Sigmoid colon (tissue), 7 donors: ENCODE measurements around the gene NOTCH1. TPM values are rescaled to one million over a fixed set of nuclear protein-coding genes. Genes with fewer than 3 reads are reported as not detected.

ENCODE experiments used
- DNase-seq: peaks from one replicate; pipeline ENCODE4 v3.0.0-alpha.2; 2019
- H3K27ac ChIP-seq, 4 donors: fragments of 200-600 bp; sonication (generic); one replicate each; pipeline ENCODE4 v1.5.1; 2016 to 2019; ENCODE audit warnings: mild to moderate bottlenecking in 1 of 4
- H3K27me3 ChIP-seq, 3 donors: fragments of 200-600 bp; sonication (generic); one replicate each; pipeline ENCODE4 v1.5.1; 2019; ENCODE audit warnings: mild to moderate bottlenecking in 1 of 3
- H3K36me3 ChIP-seq, 4 donors: fragments of 200-600 bp; sonication (generic); one replicate each; pipeline ENCODE4 v1.5.1; 2016 to 2019
- H3K4me1 ChIP-seq, 4 donors: fragments of 200-600 bp; sonication (generic); one replicate each; pipeline ENCODE4 v1.5.1; 2017 to 2019
- H3K4me3 ChIP-seq, 4 donors: fragments of 200-600 bp; sonication (generic); one replicate each; pipeline ENCODE4 v1.5.1; 2017 to 2019; ENCODE audit warnings: mild to moderate bottlenecking in 2 of 4, moderate library complexity in 1 of 4
- H3K9me3 ChIP-seq, 4 donors: fragments of 200-600 bp in 3 of 4; sonication (generic) in 3 of 4; one replicate each; pipeline versions ENCODE4 v1.5.1 to v1.6.1; 2013 to 2019
- EP300 ChIP-seq, 4 donors: sonication (generic); formaldehyde crosslinking; IDR thresholded peaks; one replicate each; pipeline ENCODE4 v1.6.1; 2017; ENCODE audit warnings: antibody characterized with exemption in 4 of 4
- POLR2A ChIP-seq, 2 donors: fragments of 450-650 bp; IDR thresholded peaks; one replicate each; pipeline ENCODE4 v1.6.1; 2016; ENCODE audit warnings: antibody characterized with exemption in 2 of 2, mild to moderate bottlenecking in 2 of 2, moderate library complexity in 2 of 2
- POLR2AphosphoS5 ChIP-seq, 4 donors: sonication (generic); formaldehyde crosslinking; IDR thresholded peaks; one replicate each; pipeline ENCODE4 v1.6.1; 2017; ENCODE audit warnings: antibody characterized with exemption in 4 of 4
- WGBS, 2 donors: extraction: QIAGEN DNeasy Blood & Tissue Kit; methylation state at CpG; one replicate each; pipeline ENCODE4 v1.1.7; 2013; 5-methylcytosine and 5-hydroxymethylcytosine counted together
- intact Hi-C: fragments of 100-400 bp; cut with DNase I; formaldehyde crosslinking; loops from one replicate; pipeline ENCODE4 v1.15.1; 2023
- polyA plus RNA-seq, 3 donors: library from polyadenylated mRNA; stranded (reverse); fragments of 200-250 nt; gene quantifications; one replicate each; pipeline ENCODE4 v1.2.3, GENCODE V29; 2013
- total RNA-seq, 4 donors: library from RNA; depleted of rRNA; stranded (reverse); fragments of >200 nt; gene quantifications; one replicate each; pipeline ENCODE4 v1.1.0, GENCODE V29; 2016
- TF ChIP-seq, protein P1 (sequence below), 4 experiments: fragments of 450-650 bp in 3 of 4; fragments of 200-600 bp in 1 of 4; IDR thresholded peaks; one replicate each; pipeline ENCODE4 v1.5.1; 2016 to 2019; ENCODE audit warnings: antibody characterized with exemption in 4 of 4, mild to moderate bottlenecking in 3 of 4, moderate library complexity in 2 of 4
- donor health status: healthy with polysubstance abuse.
- donor health status: Bipolar disorder and iron deficiency.
- donor health status: healthy.

NOTCH1 gene
- total and polyA plus RNA-seq, 7 donors = 1.8 to 36.0 (median 30.7) TPM

DNA sequence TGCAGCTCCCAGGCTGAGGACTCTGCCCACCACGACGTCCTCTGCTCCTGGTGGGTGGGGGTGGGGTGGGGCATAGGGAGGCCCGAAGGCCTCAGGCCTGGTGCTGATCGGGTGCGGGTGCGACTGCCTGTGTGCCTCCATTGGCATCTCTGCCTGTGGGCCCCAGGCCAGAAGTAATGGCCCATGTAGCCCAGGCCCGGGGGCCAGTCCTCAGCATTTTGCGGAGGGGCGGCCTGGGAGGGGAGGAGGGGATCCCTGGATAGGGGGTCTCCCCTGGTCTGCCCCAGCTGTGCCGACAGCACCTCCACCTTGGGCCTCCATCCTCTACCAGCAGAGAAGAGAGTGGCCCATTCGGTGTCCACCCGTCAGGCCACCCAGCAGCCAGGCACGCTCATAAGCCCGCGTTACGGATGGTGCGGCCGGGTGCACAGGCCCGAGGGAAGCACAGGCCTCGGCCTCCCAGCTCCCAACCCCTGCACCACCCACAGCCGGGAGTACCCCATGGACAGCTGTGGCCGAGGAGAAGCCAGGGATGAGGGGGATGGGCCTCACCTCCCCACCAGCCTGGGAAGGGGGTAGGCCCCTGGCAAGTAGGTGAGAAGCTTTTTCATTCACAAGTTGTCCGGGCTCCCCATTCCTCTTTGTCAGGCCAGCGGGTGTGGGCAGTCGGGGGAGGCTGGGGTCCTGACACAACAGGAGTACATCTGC lies 1.8 kb upstream of the NOTCH1 start:
- WGBS, 2 donors = 68 to 78% methylated on average over 25 of the region's 25 CpGs
- Histone ChIP-seq H3K4me3 (peak overlapping the region; percentile 28 to 93 (median 62)), H3K4me1 (peaks cover 0 to 86% (median 78%) of the 10 kb centered on the region in 4 donors), H3K27ac (peak overlapping the region; percentile 97 to 100 (median 100)), H3K36me3 (peaks cover 0 to 4% (median 2%) of the 10 kb centered on the region in 4 donors), H3K27me3 (no peaks in the 10 kb centered on the region), H3K9me3 (no peaks in the 10 kb centered on the region)
- intact Hi-C loops = loop anchor here (5.0 kb wide), 1 partner anchor 455 kb away; no protein-coding TSS in a partner anchor
- DNase-seq = no peak
- TF ChIP-seq, protein P1, sequence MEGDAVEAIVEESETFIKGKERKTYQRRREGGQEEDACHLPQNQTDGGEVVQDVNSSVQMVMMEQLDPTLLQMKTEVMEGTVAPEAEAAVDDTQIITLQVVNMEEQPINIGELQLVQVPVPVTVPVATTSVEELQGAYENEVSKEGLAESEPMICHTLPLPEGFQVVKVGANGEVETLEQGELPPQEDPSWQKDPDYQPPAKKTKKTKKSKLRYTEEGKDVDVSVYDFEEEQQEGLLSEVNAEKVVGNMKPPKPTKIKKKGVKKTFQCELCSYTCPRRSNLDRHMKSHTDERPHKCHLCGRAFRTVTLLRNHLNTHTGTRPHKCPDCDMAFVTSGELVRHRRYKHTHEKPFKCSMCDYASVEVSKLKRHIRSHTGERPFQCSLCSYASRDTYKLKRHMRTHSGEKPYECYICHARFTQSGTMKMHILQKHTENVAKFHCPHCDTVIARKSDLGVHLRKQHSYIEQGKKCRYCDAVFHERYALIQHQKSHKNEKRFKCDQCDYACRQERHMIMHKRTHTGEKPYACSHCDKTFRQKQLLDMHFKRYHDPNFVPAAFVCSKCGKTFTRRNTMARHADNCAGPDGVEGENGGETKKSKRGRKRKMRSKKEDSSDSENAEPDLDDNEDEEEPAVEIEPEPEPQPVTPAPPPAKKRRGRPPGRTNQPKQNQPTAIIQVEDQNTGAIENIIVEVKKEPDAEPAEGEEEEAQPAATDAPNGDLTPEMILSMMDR (IDR thresholded peaks at IDR 0.05) = no peak
- peak in 2 of 4 donors; percentile 74 to 89 for TF ChIP-seq POLR2AphosphoS5 (IDR thresholded peaks at IDR 0.05)
- TF ChIP-seq EP300 (IDR thresholded peaks at IDR 0.05) = no peak
- peak; percentile 56 to 66 for TF ChIP-seq POLR2A (IDR thresholded peaks at IDR 0.05)

DNA sequence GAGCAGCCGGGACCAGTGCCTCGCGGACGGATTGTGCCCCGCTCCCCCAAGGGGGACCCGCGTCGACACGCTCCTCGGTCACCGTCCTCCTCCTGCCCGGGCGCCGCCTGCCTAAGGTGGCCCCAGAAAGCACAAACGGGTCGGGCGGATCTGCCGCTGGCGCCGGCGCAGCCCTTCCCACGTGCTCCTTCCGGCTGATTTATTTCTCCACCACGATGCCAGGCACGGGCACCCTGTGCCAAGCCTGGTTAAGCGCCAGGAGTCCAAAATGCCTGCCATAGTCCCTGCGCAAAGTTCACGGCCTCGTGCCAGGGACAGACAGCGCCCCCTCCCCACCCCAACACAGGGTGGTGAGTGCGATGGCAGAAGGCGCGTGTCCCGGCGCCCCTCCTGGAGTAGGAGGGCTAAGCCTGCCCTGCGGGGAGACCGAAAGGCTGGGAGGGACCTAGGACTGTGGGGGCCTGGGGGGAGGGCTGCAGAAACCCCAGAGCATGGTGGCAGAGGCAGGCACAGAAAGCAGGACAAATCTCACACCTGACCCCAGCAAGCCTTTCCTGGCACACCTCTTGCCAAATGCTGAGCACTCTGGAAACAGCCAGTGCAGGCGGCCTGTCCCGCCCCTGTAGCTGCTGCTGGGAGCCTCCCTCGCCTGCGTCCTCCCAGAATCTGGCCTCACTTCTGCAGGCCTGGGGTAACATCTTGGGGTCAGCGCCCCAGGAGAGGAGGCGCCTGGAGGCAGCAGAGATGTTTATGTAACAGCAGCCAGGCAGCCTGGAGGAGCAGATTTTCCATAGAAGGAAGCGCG lies 1.1 kb upstream of the NOTCH1 start:
- intact Hi-C loops = loop anchor here (5.0 kb wide), 1 partner anchor 455 kb away; no protein-coding TSS in a partner anchor
- 3 to 12% methylated on average over 45 of the region's 45 CpGs for WGBS, 2 donors

DNA sequence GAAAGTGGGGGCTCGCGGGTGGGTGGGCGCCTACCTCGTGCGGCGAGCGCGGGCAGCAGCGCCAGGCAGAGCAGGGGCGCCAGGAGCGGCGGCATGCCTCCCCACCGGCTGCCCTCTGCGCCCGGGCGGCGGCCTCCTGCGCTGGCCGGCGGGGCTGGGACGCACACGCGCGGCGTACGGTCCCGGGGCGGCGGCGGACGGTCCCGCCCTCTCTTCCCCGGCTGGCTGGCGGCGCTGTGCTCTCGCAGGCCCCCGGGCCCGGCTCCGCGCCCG lies 220 bp downstream of the NOTCH1 start:
- no peak for TF ChIP-seq EP300 (IDR thresholded peaks at IDR 0.05)
- TF ChIP-seq, protein P1 (IDR thresholded peaks at IDR 0.05) = no peak
- no peak for TF ChIP-seq POLR2A (IDR thresholded peaks at IDR 0.05)
- no peak for TF ChIP-seq POLR2AphosphoS5 (IDR thresholded peaks at IDR 0.05)
- WGBS, 2 donors = 1% methylated on average over 41 of the region's 41 CpGs
- Histone ChIP-seq H3K4me3 (peak overlapping the region; percentile 82 to 98 (median 90)), H3K27me3 (no peaks in the 10 kb centered on the region), H3K36me3 (peaks cover 0 to 17% (median 2%) of the 10 kb centered on the region in 4 donors), H3K27ac (peak overlapping the region; percentile 95 to 100 (median 96)), H3K4me1 (peaks cover 0 to 86% (median 78%) of the 10 kb centered on the region in 4 donors), H3K9me3 (no peaks in the 10 kb centered on the region)
- no peak for DNase-seq
- intact Hi-C loops = loop anchor here (5.0 kb wide), 1 partner anchor 453 kb away; no protein-coding TSS in a partner anchor

More for the DNA sequence above, 1.1 kb upstream of the NOTCH1 start:
- H3K4me3 ChIP-seq = peak overlapping the region; percentile 64 to 98 (median 88)
- H3K4me1 ChIP-seq = peaks cover 0 to 86% (median 78%) of the 10 kb centered on the region in 4 donors
- no peaks in the 10 kb centered on the region for H3K9me3 ChIP-seq
- no peaks in the 10 kb centered on the region for H3K27me3 ChIP-seq
- DNase-seq = peak; percentile 97
- H3K36me3 ChIP-seq = peaks cover 0 to 12% (median 2%) of the 10 kb centered on the region in 4 donors
- TF ChIP-seq POLR2A (IDR thresholded peaks at IDR 0.05) (no peak), POLR2AphosphoS5 (IDR thresholded peaks at IDR 0.05) (peak; percentile 2 to 85 (median 62)), EP300 (IDR thresholded peaks at IDR 0.05) (peak in 3 of 4 donors; percentile 10 to 67 (median 57))
- TF ChIP-seq, protein P1 (IDR thresholded peaks at IDR 0.05) = peak in 1 of 4 experiments; percentile 16
- H3K27ac ChIP-seq = peak overlapping the region; percentile 97 to 100 (median 100)

DNA sequence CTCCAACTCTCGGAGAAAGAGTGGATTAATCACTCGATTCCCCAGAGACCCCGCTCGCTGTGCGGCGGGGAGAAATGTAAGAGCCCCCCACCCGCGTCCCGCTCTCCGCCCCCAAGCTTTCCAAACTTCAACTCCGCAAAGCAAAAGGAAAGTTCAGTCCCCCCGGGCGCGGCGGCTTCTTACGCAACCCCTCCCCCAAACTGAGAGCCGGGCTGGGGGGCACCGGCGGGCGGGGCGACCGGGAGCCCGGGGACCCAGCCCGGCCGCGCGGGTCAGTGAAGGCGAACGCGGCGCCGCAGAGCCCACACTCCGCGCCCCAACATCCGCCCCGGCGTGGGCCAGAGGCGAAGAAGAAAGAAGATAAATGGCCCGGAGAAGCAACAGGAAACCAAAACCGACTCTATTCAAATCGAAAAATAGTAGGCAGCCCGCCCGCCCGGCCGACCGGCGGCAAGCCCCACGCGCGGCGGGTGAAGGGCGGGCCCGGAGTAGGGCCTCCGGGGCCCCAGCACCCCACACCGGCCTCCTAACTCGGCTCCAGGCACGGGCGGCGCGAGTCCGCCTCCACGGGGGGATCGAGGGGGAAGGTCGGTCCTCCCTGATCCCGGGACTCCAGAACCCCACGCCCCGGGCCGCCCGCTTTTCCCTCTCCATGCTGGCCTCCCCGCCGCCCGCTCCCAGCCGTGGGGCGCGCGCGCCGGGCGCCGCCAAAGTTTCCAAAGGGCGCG lies 720 bp downstream of the NOTCH1 start:
- peak overlapping the region; percentile 95 to 100 (median 96) for H3K27ac ChIP-seq
- peaks cover 0 to 86% (median 78%) of the 10 kb centered on the region in 4 donors for H3K4me1 ChIP-seq
- intact Hi-C loops = loop anchor here (5.0 kb wide), 4 partner anchors 32 to 453 kb away; no protein-coding TSS in a partner anchor
- TF ChIP-seq EP300 (IDR thresholded peaks at IDR 0.05) = no peak
- no peak for TF ChIP-seq POLR2AphosphoS5 (IDR thresholded peaks at IDR 0.05)
- TF ChIP-seq POLR2A (IDR thresholded peaks at IDR 0.05) = no peak
- TF ChIP-seq, protein P1 (IDR thresholded peaks at IDR 0.05) = no peak
- no peak for DNase-seq
- H3K36me3 ChIP-seq = peaks cover 0 to 17% (median 2%) of the 10 kb centered on the region in 4 donors
- H3K4me3 ChIP-seq = peak overlapping the region; percentile 82 to 98 (median 90)
- H3K9me3 ChIP-seq = no peaks in the 10 kb centered on the region
- H3K27me3 ChIP-seq = no peaks in the 10 kb centered on the region
- 0% methylated on average over 82 of the region's 82 CpGs for WGBS, 2 donors
